Measurements from ENCODE around the gene DGUOK.

DGUOK gene

GRCh38 chr2:73915437-73915993, 11.2 kb upstream of the DGUOK start:
- no peak for TF ChIP-seq CTCF (IDR thresholded peaks at IDR 0.05)

- TF ChIP-seq CTCF (IDR thresholded peaks at IDR 0.05), result no peak
Observed at GRCh38 chr2:73916666-73917065, 10.0 kb upstream of the DGUOK start.

DNA sequence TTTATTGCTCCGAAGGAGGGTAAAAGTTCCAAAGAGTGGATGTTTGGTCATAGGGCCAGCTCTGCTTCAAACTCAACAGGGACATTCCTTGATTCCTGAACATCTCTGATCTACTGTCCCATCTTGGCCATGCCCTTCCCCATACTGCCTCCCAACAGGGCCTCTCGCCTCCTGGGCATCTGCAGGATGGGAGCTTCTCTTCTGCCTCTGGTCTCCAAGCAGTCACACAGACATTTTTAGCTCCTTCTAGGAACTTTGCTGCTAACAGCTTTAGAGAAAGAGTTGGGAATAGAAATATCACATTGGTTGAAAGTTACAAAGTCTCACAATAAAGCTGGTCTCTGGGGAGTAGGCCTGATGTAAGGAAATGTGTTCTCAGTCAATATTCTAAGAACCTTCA, 9.4 kb upstream of the DGUOK start:
- no peak for TF ChIP-seq CTCF (IDR thresholded peaks at IDR 0.05)

- TF ChIP-seq CTCF (IDR thresholded peaks at IDR 0.05), result no peak
Observed at GRCh38 chr2:73917696-73918207, 8.9 kb upstream of the DGUOK start.

DNA sequence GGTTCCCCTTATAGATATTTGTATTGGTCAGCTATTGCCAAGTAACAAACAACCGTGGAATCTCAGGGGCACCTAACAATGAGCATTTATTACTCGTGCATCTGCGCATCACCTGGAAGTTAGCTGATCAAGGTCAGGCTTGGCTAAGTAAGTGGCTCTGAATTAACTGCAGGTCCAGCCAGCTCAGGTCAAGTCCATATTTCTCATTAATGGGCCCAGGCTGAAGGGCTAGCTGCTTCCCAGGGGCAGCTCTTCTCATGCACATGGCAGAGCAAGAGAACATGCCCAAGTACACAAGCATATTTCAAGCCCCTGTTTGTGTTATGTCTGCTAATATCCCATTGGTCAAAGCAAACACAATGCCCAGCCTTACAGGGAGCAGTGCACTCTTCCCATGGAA, 7.8 kb upstream of the DGUOK start:
- no peak for TF ChIP-seq CTCF (IDR thresholded peaks at IDR 0.05)

GRCh38 chr2:73919596-73920228, 7.0 kb upstream of the DGUOK start:
- no peak for TF ChIP-seq CTCF (IDR thresholded peaks at IDR 0.05)

GRCh38 chr2:73920577-73921545, 5.8 kb upstream of the DGUOK start:
- no peak for TF ChIP-seq CTCF (IDR thresholded peaks at IDR 0.05)
